Measurements from ENCODE around the gene ARHGAP26.
"Not testable (repeated sequence)": the region's sequence is repeated elsewhere in the genome, so short reads cannot be mapped to it uniquely, and the experiment has no call there.

ARHGAP26 gene

DNA sequence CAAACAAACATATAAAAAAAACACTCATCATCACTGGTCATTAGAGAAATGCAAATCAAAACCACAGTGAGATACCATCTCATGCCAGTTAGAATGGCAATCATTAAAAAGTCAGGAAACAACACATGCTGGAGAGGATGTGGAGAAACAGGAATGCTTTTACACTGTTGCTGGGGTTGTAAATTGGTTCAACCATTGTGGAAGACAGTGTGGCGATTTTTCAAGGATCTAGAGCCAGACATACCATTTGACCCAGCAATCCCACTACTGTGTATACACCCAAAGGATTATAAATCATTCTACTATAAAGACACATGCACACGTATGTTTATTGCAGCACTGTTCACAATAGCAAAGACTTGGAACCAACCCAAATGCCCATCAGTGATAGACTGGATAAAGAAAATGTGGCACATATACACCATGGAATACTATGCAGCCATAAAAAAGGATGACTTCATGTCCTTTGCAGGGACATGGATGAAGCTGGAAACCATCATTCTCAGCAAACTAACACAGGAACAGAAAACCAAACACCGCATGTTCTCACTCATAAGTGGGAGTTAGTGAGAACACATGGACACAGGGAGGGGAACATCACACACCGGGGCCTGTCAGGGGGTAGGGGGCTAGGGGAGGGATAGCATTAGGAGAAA is 433.3 kb downstream of the ARHGAP26 start:
- DNase-seq (ENCODE audit: low read depth, low spot score) = not testable (repeated sequence)

DNA sequence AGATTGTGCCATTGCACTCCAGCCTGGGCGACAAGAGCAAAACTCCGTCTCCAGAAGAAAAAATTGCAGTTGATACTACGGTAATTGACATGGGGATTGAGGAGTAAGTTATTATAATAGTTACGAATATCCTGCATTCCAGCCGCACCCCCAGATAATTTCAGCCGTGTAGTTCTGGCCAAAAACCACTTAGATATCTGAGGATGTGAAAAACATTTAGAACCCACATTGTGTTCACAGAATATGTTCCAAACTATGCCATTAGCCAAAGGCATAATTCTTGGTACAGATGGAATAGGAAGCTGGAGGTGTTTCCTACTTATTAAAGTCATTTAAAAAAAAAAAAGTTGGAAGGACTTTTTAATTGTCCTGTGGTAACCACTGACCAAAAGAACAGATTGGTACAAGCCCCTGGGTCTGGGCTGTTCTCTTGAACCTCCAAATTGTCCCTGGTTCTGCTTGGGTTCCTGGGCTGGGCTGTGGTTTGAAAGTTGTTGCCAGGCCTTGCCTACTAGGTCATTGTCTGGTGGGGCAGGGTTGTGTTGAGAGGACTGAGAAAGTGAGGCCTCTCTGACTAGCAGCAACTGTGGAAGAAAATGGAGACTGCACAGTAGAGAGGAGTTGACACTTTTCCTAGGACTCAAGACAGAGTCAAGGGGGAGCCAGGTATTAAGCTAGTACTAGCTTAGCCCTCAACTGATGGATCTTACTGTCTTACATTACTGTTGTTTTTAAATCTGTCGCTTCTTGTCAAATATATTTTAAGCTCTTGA is 434.5 kb downstream of the ARHGAP26 start:
- DNase-seq (ENCODE audit: low read depth, low spot score) = no peak

DNA sequence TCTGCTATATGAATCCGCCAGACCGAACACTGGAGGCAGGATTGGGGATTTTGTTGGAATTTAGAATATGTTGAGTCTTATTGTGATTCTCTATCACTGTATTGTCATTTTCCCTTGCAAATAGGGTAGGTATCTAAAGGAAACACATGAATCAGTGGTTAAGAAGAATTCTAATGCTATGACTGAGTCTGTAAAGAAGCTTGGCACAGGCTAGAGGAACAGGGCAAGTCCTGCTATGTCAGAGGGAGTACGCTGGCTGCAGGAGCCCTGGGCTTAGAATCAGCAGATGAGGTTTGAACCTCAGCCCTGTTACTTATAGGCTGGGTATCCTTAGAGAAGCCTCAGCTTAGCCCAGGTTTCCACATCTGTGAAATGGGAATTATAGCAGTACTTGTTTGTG is 435.2 kb downstream of the ARHGAP26 start:
- DNase-seq (ENCODE audit: low read depth, low spot score) = no peak

DNA sequence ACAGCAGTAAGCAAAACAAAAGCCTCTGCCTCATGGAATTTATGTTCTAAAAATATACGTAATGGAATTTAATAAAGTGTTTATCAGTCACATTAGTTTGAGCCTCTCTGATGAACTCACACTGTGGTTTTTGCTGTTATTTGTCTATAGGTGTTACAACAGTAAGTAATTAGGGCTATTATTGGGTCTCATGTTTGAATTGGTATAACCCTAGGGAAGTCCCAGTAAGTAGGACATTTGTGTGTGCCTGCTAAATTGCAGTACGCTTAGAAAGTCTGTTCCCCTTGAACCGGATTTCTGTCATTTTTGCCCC is 435.7 kb downstream of the ARHGAP26 start:
- DNase-seq (ENCODE audit: low read depth, low spot score) = no peak

GRCh38 chr5:143206196-143207053 is 436.2 kb downstream of the ARHGAP26 start:
- DNase-seq (ENCODE audit: low read depth, low spot score) = no peak

DNA sequence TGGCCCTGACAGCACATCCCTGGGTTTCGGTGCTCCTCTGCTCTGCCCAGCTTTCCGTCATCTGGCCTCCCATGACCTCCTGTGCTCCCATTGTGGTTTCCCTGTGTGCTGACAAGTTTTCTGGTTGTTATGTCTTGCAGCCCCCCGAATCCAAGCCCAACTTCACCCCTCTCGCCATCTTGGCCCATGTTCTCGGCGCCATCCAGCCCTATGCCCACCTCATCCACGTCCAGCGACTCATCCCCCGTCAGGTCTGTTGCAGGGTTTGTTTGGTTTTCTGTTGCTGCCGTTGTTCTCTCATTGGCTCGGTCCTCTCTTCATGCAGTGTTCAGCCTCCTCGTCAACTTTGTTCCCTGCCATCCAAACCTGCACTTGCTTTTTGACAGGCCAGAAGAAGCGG is 436.9 kb downstream of the ARHGAP26 start:
- no peak for DNase-seq (ENCODE audit: low read depth, low spot score)

- DNase-seq (ENCODE audit: low read depth, low spot score) = no peak
Observed at GRCh38 chr5:143207563-143208364, 437.6 kb downstream of the ARHGAP26 start.

GRCh38 chr5:143208365-143208641 is 438.1 kb downstream of the ARHGAP26 start:
- DNase-seq (ENCODE audit: low read depth, low spot score) = no peak

- no peak for DNase-seq (ENCODE audit: low read depth, low spot score)
Observed at GRCh38 chr5:143208781-143209510, 438.8 kb downstream of the ARHGAP26 start.

- no peak for DNase-seq (ENCODE audit: low read depth, low spot score)
Observed at GRCh38 chr5:143209881-143210395, 439.8 kb downstream of the ARHGAP26 start.

- no peak for DNase-seq (ENCODE audit: low read depth, low spot score)
Observed at GRCh38 chr5:143210576-143210975, 440.4 kb downstream of the ARHGAP26 start.

DNA sequence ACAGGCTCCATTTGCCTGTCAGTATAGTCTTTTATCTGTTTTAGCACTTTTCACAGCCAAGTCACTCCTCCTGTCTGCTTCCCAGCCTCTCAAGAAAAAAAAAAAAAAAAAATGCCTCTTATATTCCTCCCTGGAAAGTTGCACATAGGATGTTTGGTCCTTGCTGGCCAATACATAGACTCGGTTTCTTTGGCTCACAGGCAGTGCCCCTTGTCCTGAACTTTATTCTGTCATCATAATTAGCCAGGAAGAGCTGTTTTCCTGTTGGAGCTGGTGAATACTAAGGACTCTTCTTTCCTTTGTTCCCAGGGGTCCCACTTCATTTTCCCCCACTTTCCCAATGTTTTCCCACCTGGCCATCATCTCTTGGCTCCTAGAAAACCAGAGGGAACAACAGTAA is 442.1 kb downstream of the ARHGAP26 start:
- no peak for DNase-seq (ENCODE audit: low read depth, low spot score)

GRCh38 chr5:143213231-143213850 is 443.2 kb downstream of the ARHGAP26 start:
- DNase-seq (ENCODE audit: low read depth, low spot score) = no peak

- no peak for DNase-seq (ENCODE audit: low read depth, low spot score)
Observed at GRCh38 chr5:143213851-143214363, 443.7 kb downstream of the ARHGAP26 start.

DNA sequence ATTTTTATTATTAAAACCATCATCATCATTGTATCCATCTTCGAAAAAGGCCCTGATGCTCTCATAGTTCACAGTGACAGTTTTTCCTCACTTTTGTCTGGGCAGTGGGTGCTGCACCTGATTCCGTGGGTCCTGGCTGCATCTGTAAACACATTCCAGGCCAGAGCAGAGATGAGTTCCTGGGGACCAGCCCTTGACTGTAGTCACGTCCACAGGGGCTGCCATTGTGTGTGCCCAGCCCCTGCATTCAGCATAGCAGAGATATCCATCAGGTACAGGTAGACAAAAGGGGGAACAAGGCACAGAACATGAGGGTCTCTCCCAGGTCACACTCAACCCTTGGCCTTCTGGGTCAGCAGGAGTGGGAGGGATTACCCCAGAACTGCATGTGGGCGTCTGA is 444.3 kb downstream of the ARHGAP26 start:
- DNase-seq (ENCODE audit: low read depth, low spot score) = no peak

- DNase-seq (ENCODE audit: low read depth, low spot score) = no peak
Observed at GRCh38 chr5:143214890-143215289, 444.7 kb downstream of the ARHGAP26 start.

- no peak for DNase-seq (ENCODE audit: low read depth, low spot score)
Observed at GRCh38 chr5:143215690-143216089, 445.5 kb downstream of the ARHGAP26 start.

DNA sequence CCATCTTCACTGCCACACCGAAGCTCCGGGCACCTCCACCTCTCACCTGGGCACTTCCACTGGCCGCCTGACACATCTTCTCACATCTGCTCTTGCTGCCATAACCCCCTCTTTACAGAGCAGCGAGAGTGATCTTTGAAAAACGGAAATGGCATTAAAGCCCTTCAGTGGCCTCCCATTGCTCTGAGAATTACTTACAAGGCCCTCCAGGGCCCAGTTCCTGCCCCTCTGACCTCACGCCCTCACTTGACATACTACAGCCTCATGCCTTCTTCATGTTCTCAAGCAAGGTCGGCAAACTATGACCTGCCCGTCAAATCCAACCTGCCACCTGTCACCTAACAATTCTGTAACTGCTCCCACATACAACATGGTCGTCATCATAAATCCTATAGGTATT is 446.0 kb downstream of the ARHGAP26 start:
- DNase-seq (ENCODE audit: low read depth, low spot score) = no peak

DNA sequence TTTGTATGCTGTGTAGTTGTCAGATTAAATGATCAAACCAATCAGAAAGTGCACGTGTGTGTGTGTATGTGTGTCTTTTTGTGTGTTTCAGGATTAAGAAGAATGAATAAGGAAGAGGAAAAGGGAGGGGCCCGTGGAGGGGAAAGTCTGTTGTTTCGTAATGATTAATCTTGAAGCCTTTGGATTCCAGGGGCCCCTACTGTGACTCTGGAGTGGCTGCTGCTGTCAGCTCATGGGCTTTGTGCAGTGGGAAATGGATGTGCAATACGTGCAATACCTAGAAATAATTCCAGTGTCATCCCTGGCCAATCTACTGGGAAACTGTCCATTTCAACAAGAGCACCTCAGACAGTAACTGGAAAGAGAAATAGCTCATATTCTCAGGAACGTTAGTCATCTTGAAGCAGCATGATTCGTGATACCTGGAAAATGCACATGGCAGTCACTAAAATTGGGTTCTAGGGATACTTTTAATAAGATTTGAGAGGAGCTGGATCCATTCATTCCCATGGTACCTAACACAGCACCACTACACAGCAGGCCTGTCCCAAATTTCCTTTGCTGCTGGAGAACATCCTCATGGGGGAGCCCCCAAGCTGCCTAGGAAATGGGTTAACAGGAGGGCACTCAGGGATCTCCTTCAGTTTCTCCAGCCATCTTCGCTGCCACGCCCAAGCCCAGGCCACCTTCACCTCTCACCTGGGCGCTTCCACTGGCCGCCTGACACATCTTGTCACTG is 447.1 kb downstream of the ARHGAP26 start:
- DNase-seq (ENCODE audit: low read depth, low spot score) = no peak

GRCh38 chr5:143217804-143218160 is 447.6 kb downstream of the ARHGAP26 start:
- no peak for DNase-seq (ENCODE audit: low read depth, low spot score)

Measured in iPS DF 19.7 (cell line).